Adrenal gland (tissue), 12 donors: ENCODE measurements around the gene RALGPS1. TPM values are rescaled to one million over a fixed set of nuclear protein-coding genes. Genes with fewer than 3 reads are reported as not detected.
A peak's percentile ranks its signal among the peaks of the same experiment; 100 is the strongest.

Experiments
- DNase-seq, 7 donors: peaks; one replicate each; pipeline ENCODE4 v3.0.0-alpha.2; 2019 to 2020
- H3K27ac ChIP-seq, 5 donors: fragments of 200-600 bp; sonication (generic) in 4 of 5; 1 replicate in 3 of 5; 2 replicates in 2 of 5; pipeline versions ENCODE4 v1.5.1 to v1.8.0; 2016 to 2020; ENCODE audit warnings: mild to moderate bottlenecking in 1 of 5
- H3K27me3 ChIP-seq: fragments of 200-600 bp; 2 replicates; pipeline ENCODE4 v1.8.0; 2021
- H3K36me3 ChIP-seq, 2 donors: fragments of 200-600 bp; replicated peaks in 1 of 2; 1 replicate in 1 of 2; 2 replicates in 1 of 2; pipeline versions ENCODE4 v1.5.1 to v1.8.0; 2018 to 2022
- H3K4me1 ChIP-seq, 2 donors: fragments of 200-600 bp; replicated peaks in 1 of 2; 1 replicate in 1 of 2; 2 replicates in 1 of 2; pipeline versions ENCODE4 v1.5.1 to v1.8.0; 2018 to 2021
- H3K4me3 ChIP-seq, 4 donors: fragments of 200-600 bp; sonication (generic) in 3 of 4; one replicate each; pipeline ENCODE4 v1.5.1; 2016 to 2018
- H3K9me3 ChIP-seq, 3 donors: fragments of 200-600 bp; sonication (generic) in 1 of 3; replicated peaks in 1 of 3; 1 replicate in 2 of 3; 2 replicates in 1 of 3; pipeline versions ENCODE4 v1.5.1 to v1.8.0; 2016 to 2021
- POLR2A ChIP-seq, 2 donors: fragments of 450-650 bp; IDR thresholded peaks; one replicate each; pipeline ENCODE4 v1.6.1; 2017; ENCODE audit warnings: antibody characterized with exemption in 2 of 2, mild to moderate bottlenecking in 2 of 2, moderate library complexity in 1 of 2
- WGBS, 4 donors: extraction: QIAGEN DNeasy Blood & Tissue Kit in 2 of 4; methylation state at CpG; one replicate each; pipeline versions ENCODE4 v1.1.5 to v1.1.7; 2013 to 2017; 5-methylcytosine and 5-hydroxymethylcytosine counted together
- intact Hi-C, 2 donors: fragments of 100-400 bp; cut with DNase I; formaldehyde crosslinking; loops; one replicate each; pipeline versions ENCODE4 v1.14.1 to v1.15.0; 2022 to 2023
- polyA plus RNA-seq, 3 donors: library from polyadenylated mRNA; stranded (reverse); fragments of 200-250 nt in 2 of 3; fragments of 350-450 nt in 1 of 3; fragmentation: Illumina TruSeq in 1 of 3; extraction: RNeasy Lipid Tissue Mini Kit (QIAGEN cat#74804) in 1 of 3; gene quantifications; one replicate each; pipeline ENCODE4 v1.2.3, GENCODE V29; 2013 to 2014
- total RNA-seq, 9 donors: library from RNA; depleted of rRNA in 4 of 9; stranded (reverse); fragments of >200 nt in 4 of 9; fragments of 120-200 nt in 1 of 9; fragmentation: NEBNext Ultra II Directional in 1 of 9; extraction: Animal tissue kit (Norgen Biotek cat#: 25700) in 1 of 9; gene quantifications; one replicate each; pipeline versions ENCODE4 v1.1.0 to v1.2.4, GENCODE V29; 2013 to 2023
- TF ChIP-seq, protein P1 (sequence below), 6 experiments: fragments of 450-650 bp in 4 of 6; fragments of 200-600 bp in 2 of 6; sonication (generic) in 1 of 6; IDR thresholded peaks; 1 replicate in 5 of 6; 2 replicates in 1 of 6; pipeline versions ENCODE4 v1.5.1 to v1.8.0; 2016 to 2021; ENCODE audit warnings: antibody characterized with exemption in 6 of 6, mild to moderate bottlenecking in 2 of 6, moderate library complexity in 1 of 6
- donor health status: healthy with polysubstance abuse.
- donor health status: Bipolar disorder and iron deficiency.
- donor health status: DM: yes; HTN: yes; CAD: no.
- donor health status: DM: no; HTN: no; CAD: no.
- donor health status: DM: no; HTN: no; CAD: no.
- donor health status: DM: yes; HTN: yes; CAD: no.

The RALGPS1 gene
- total and polyA plus RNA-seq, 12 donors: 2.8 to 9.9 (median 5.1) TPM

DNA sequence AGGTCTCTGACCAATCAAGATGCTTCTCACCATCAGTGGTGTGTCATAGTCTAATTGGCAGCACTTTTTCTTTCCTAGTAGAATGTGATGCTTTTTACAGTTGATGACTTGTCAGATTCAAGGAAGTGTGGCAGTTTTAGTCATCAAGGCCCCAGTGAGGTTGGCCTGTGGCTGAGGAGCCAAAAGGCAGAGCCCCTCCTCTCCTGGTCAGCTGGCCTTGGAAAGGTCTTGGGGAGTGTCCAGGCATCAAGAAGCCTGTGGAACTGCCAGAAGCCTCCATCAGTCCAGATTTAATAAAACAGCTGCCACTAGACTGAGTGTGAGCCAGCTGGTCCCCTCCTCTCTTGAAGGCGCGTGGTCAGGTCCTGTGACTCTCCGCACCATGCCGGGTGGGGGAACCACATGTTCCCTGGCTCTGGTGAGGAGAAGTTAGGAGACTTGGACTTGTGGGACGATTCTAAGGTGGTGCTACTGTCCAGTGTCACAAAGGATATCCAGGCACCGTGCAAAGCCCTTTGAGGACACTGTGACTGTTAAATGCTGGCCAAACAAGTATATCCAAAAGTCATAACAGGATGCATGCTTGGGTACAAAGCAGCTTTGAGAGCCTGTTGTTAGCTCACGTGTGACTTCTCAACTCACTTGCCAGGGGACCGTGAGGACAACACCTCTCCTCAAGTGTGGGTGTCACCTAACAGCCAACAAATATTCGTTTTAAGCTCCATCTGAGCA, 213.9 kb downstream of the RALGPS1 start:
- WGBS, 4 donors: 72 to 82% (median 75%) methylated on average over 7 to 9 of the region's 9 CpGs
- Histone ChIP-seq H3K27me3 (no peaks in the 10 kb centered on the region), H3K27ac (peak overlapping the region in 1 of 5 donors; percentile 26), H3K9me3 (no peaks in the 10 kb centered on the region), H3K4me1 (peaks cover 0 to 19% of the 10 kb centered on the region in 2 donors), H3K4me3 (no peak overlapping the region), H3K36me3 (no peaks in the 10 kb centered on the region)
- intact Hi-C loops: loop anchor here in 1 of 2 donors (10.0 kb wide), 1 partner anchor 66 kb away; no protein-coding TSS in a partner anchor
- peak in 6 of 7 donors; percentile 32 to 69 (median 64) for DNase-seq
- TF ChIP-seq POLR2A (IDR thresholded peaks at IDR 0.05): no peak
- TF ChIP-seq, protein P1, sequence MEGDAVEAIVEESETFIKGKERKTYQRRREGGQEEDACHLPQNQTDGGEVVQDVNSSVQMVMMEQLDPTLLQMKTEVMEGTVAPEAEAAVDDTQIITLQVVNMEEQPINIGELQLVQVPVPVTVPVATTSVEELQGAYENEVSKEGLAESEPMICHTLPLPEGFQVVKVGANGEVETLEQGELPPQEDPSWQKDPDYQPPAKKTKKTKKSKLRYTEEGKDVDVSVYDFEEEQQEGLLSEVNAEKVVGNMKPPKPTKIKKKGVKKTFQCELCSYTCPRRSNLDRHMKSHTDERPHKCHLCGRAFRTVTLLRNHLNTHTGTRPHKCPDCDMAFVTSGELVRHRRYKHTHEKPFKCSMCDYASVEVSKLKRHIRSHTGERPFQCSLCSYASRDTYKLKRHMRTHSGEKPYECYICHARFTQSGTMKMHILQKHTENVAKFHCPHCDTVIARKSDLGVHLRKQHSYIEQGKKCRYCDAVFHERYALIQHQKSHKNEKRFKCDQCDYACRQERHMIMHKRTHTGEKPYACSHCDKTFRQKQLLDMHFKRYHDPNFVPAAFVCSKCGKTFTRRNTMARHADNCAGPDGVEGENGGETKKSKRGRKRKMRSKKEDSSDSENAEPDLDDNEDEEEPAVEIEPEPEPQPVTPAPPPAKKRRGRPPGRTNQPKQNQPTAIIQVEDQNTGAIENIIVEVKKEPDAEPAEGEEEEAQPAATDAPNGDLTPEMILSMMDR (IDR thresholded peaks at IDR 0.05): no peak

DNA sequence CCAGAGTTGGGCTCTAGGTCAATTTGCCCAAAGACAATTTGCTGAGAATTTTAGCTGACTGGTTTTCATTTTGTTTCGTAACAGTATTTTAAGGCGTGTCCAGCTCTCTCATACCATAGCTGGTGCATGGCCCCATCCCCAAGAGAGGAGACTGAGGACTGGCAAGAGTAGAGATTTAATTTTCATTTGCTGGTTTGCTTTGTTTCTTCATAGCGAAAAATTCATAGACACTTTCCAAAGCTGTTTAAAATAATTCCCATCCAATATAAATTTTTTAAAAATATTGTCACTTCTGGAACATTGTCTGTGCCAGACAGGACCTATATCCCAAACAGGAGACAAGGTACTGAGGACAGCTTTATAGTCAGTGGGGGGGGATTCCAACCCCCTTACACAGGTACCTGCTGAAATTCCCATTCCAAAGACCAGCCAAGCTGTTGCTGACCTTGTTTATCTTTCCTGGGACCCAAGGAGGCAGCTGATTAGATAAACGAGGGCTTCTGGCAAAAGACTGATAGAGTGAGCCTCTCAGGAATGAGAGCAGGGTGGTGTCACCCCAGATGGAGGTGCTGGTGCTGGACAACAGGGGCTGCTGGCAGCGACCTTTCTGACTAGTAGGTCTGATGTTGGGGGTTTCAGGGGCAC, 214.6 kb downstream of the RALGPS1 start:
- intact Hi-C loops: loop anchor here in 1 of 2 donors (10.0 kb wide), 1 partner anchor 66 kb away; no protein-coding TSS in a partner anchor
- no peak for TF ChIP-seq POLR2A (IDR thresholded peaks at IDR 0.05)
- TF ChIP-seq, protein P1 (IDR thresholded peaks at IDR 0.05): no peak
- DNase-seq: no peak
- H3K4me3 ChIP-seq: no peak overlapping the region
- H3K27ac ChIP-seq: peak overlapping the region in 1 of 5 donors; percentile 26
- no peaks in the 10 kb centered on the region for H3K27me3 ChIP-seq
- no peaks in the 10 kb centered on the region for H3K36me3 ChIP-seq
- WGBS, 4 donors: 77 to 90% (median 79%) methylated on average over 3 to 5 of the region's 5 CpGs
- peaks cover 0 to 19% of the 10 kb centered on the region in 2 donors for H3K4me1 ChIP-seq
- H3K9me3 ChIP-seq: no peaks in the 10 kb centered on the region

DNA sequence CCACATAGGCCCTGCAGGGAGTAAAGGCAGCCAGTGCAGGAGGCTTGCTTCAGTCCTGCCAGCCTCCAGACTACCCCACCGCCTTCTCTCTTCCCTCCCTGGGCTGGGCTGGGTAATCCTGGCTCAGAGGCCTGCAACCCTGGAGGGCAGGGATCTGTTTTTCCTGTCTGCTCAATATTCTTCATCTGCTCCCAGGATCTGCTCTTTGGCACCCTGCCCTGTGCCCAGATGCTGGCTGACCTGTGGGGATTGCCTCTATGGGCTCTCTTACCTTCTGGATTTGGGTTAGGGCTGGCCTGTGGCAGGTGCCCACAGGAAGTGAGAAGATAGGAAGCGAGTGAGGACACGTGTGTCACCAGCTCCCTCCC, 215.1 kb downstream of the RALGPS1 start:
- Histone ChIP-seq H3K4me3 (no peak overlapping the region), H3K4me1 (peaks cover 0 to 19% of the 10 kb centered on the region in 2 donors), H3K27ac (peak overlapping the region in 1 of 5 donors; percentile 21), H3K9me3 (no peaks in the 10 kb centered on the region), H3K27me3 (no peaks in the 10 kb centered on the region), H3K36me3 (no peaks in the 10 kb centered on the region)
- no peak for DNase-seq
- intact Hi-C loops: loop anchor here (5.0 to 10.0 kb wide), 2 partner anchors 58 to 65 kb away; no protein-coding TSS in a partner anchor
- no peak for TF ChIP-seq POLR2A (IDR thresholded peaks at IDR 0.05)
- TF ChIP-seq, protein P1 (IDR thresholded peaks at IDR 0.05): no peak
- 70 to 90% (median 86%) methylated on average over 2 to 3 of the region's 3 CpGs for WGBS, 4 donors

DNA sequence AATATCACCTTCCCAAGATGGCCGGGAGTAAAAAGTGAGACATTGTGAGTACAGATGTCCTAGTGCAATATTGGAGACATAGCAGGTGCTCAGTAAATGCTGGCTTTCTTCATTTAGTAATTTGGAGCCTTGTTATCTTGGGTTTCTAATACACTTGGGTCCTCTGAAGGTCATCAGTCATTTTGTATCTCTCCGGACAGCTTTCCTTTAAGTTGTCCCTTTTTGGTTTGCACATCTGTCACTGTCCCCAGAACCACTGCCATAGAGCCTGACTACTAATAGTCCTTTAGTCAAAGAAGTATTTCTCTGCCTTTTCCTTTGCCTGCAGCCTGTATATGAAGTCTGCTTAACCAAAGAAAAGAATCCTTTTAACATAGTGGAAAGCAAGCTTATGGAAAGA, 215.7 kb downstream of the RALGPS1 start:
- intact Hi-C loops: loop anchor here in 1 of 2 donors (5.0 kb wide), 1 partner anchor 57 kb away; no protein-coding TSS in a partner anchor
- Histone ChIP-seq H3K27me3 (no peaks in the 10 kb centered on the region), H3K9me3 (no peaks in the 10 kb centered on the region), H3K27ac (peak overlapping the region in 1 of 5 donors; percentile 21), H3K4me3 (no peak overlapping the region), H3K4me1 (peaks cover 0 to 19% of the 10 kb centered on the region in 2 donors), H3K36me3 (no peaks in the 10 kb centered on the region)
- no peak for TF ChIP-seq POLR2A (IDR thresholded peaks at IDR 0.05)
- TF ChIP-seq, protein P1 (IDR thresholded peaks at IDR 0.05): no peak
- 78 to 97% (median 89%) methylated on average over 2 of the region's 2 CpGs for WGBS, 4 donors
- DNase-seq: no peak
